Measurements from ENCODE around the gene SLC29A2. TPM values are rescaled to one million over a fixed set of nuclear protein-coding genes. Genes with fewer than 3 reads are reported as not detected.

SLC29A2 gene
- 22.6 TPM for total RNA-seq
- long read RNA-seq, transcript SLC29A2-202 (12 exons, 2,514 nt), result major isoform, 6 of 48 reads
- long read RNA-seq, partial matches to known transcripts, result 20 of 48 reads
- long read RNA-seq, other reads (novel, unspliced or antisense), result 19 of 48 reads

GRCh38 chr11:66371627-66372415 is at the start of gene SLC29A2:
TSS of gene SLC29A2 (minus strand) at chr11:66371760. CDS start at chr11:66371591, 169 bp downstream.
- DNase-seq (peak; percentile 88), ATAC-seq (peak; percentile 84)
- intact Hi-C loops (cut with micrococcal nuclease), result no loop called here

- intact Hi-C loops (cut with micrococcal nuclease), result no loop called here
- DNase-seq (no peak), ATAC-seq (no peak)
These were observed 49.3 kb upstream of the SLC29A2 start, which contains the start of gene NPAS4 for GRCh38 chr11:66420671-66421476. TSS of gene NPAS4 (plus strand) at chr11:66421035. CDS start at chr11:66421180, 145 bp downstream.

- DNase-seq, result no peak
- no peak for ATAC-seq
- intact Hi-C loops (cut with micrococcal nuclease), result loop anchor here (10.0 kb wide), 1 partner anchor 255 kb away; the partner anchor contains the start of gene RBM4B
These were observed 48.3 kb upstream of the SLC29A2 start for GRCh38 chr11:66419825-66420224.

- intact Hi-C loops (cut with micrococcal nuclease), result loop anchor here (10.0 kb wide), 1 partner anchor 256 kb away; the partner anchor contains the start of gene RBM4B
- no peak for ATAC-seq
- DNase-seq, result no peak
These were observed 47.4 kb upstream of the SLC29A2 start for GRCh38 chr11:66418986-66419308.

GRCh38 chr11:66418168-66418985 is 46.8 kb upstream of the SLC29A2 start:
- intact Hi-C loops (cut with micrococcal nuclease), result loop anchor here (10.0 kb wide), 1 partner anchor 256 kb away; the partner anchor contains the start of gene RBM4B
- ATAC-seq, result peak; percentile 96
- peak; percentile 85 for DNase-seq

GRCh38 chr11:66417000-66417399 is 45.4 kb upstream of the SLC29A2 start:
- DNase-seq, result no peak
- intact Hi-C loops (cut with micrococcal nuclease), result loop anchor here (10.0 kb wide), 1 partner anchor 258 kb away; the partner anchor contains the start of gene RBM4B
- ATAC-seq, result no peak

- ATAC-seq (no peak), DNase-seq (no peak)
- intact Hi-C loops (cut with micrococcal nuclease), result loop anchor here (10.0 kb wide), 1 partner anchor 259 kb away; the partner anchor contains the start of gene RBM4B
These were observed 43.9 kb upstream of the SLC29A2 start for GRCh38 chr11:66415423-66415822.

- intact Hi-C loops (cut with micrococcal nuclease), result loop anchor here (10.0 kb wide), 1 partner anchor 260 kb away; the partner anchor contains the start of gene RBM4B
- ATAC-seq, result no peak
- DNase-seq, result no peak
These were observed 42.8 kb upstream of the SLC29A2 start for GRCh38 chr11:66414120-66414934.

GRCh38 chr11:66413167-66413566 is 41.6 kb upstream of the SLC29A2 start:
- intact Hi-C loops (cut with micrococcal nuclease), result loop anchor here (10.0 kb wide), 1 partner anchor 262 kb away; the partner anchor contains the start of gene RBM4B

GRCh38 chr11:66412110-66412509 is 40.5 kb upstream of the SLC29A2 start:
- DNase-seq, result no peak
- no peak for ATAC-seq
- intact Hi-C loops (cut with micrococcal nuclease), result loop anchor here (10.0 kb wide), 1 partner anchor 263 kb away; the partner anchor contains the start of gene RBM4B

More at GRCh38 chr11:66413167-66413566, 41.6 kb upstream of the SLC29A2 start:
- ATAC-seq (no peak), DNase-seq (no peak)

GRCh38 chr11:66411323-66411722 is 39.8 kb upstream of the SLC29A2 start:
- ATAC-seq, result no peak
- no peak for DNase-seq
- intact Hi-C loops (cut with micrococcal nuclease), result loop anchor here (10.0 kb wide), 1 partner anchor 263 kb away; the partner anchor contains the start of gene RBM4B

- ATAC-seq (no peak), DNase-seq (no peak)
- intact Hi-C loops (cut with micrococcal nuclease), result loop anchor here (10.0 kb wide), 1 partner anchor 265 kb away; the partner anchor contains the start of gene RBM4B
These were observed 38.6 kb upstream of the SLC29A2 start for GRCh38 chr11:66410191-66410590.

- intact Hi-C loops (cut with micrococcal nuclease), result no loop called here
- no peak for ATAC-seq
These were observed 37.7 kb upstream of the SLC29A2 start for GRCh38 chr11:66409226-66409625.

GRCh38 chr11:66408488-66409214 is 37.1 kb upstream of the SLC29A2 start:
- intact Hi-C loops (cut with micrococcal nuclease), result no loop called here
- DNase-seq, result peak; percentile 94
- peak; percentile 95 for ATAC-seq

More at GRCh38 chr11:66409226-66409625, 37.7 kb upstream of the SLC29A2 start:
- no peak for DNase-seq

- ATAC-seq (no peak), DNase-seq (no peak)
- intact Hi-C loops (cut with micrococcal nuclease), result no loop called here
These were observed 36.1 kb upstream of the SLC29A2 start for GRCh38 chr11:66407651-66408050.

- no peak for DNase-seq
- intact Hi-C loops (cut with micrococcal nuclease), result no loop called here
- no peak for ATAC-seq
These were observed 22.4 kb upstream of the SLC29A2 start for GRCh38 chr11:66393954-66394353.

- no peak for ATAC-seq
- intact Hi-C loops (cut with micrococcal nuclease), result no loop called here
- DNase-seq, result no peak
These were observed 19.8 kb upstream of the SLC29A2 start for GRCh38 chr11:66391322-66391721.

All from left ventricle myocardium superior (tissue), 1 donor.